Loucy (cell line): ENCODE results near the gene ARFGEF3.

ENCODE experiments used
- H2AFZ ChIP-seq: fragments of 200-600 bp; sonication (generic); 2 replicates; pipeline ENCODE4 v1.6.0; 2016; ENCODE audit warnings: antibody characterized with exemption, mild to moderate bottlenecking, low read length, moderate library complexity
- H3F3A ChIP-seq: fragments of 200-600 bp; 2 replicates; pipeline ENCODE4 v1.6.0; 2016; ENCODE audit warnings: antibody characterized with exemption, low read depth, mild to moderate bottlenecking
- H3K27me3 ChIP-seq: fragments of 200-600 bp; sonication (generic); 2 replicates; pipeline ENCODE4 v1.6.1; 2014; ENCODE audit warnings: low read length, mild to moderate bottlenecking; ENCODE audit not compliant: insufficient read depth, poor library complexity, severe bottlenecking
- H3K36me3 ChIP-seq: fragments of 200-600 bp; sonication (generic); 2 replicates; pipeline ENCODE4 v1.6.1; 2016; ENCODE audit warnings: low read length; ENCODE audit not compliant: insufficient read depth
- H3K4me1 ChIP-seq: fragments of 200-600 bp; sonication (generic); 2 replicates; pipeline ENCODE4 v1.5.1; 2014; ENCODE audit warnings: low read length, mild to moderate bottlenecking; ENCODE audit not compliant: insufficient read depth, poor library complexity, severe bottlenecking
- H3K4me2 ChIP-seq: fragments of 200-600 bp; sonication (generic); 2 replicates; pipeline ENCODE4 v1.6.0; 2014; ENCODE audit warnings: antibody characterized with exemption, low read length, low read depth, mild to moderate bottlenecking; ENCODE audit not compliant: poor library complexity, severe bottlenecking
- H3K4me3 ChIP-seq: fragments of 200-600 bp; sonication (generic); 2 replicates; pipeline ENCODE4 v1.5.1; 2014; ENCODE audit warnings: low read length, mild to moderate bottlenecking, mixed read lengths; ENCODE audit not compliant: poor library complexity, severe bottlenecking
- H3K79me2 ChIP-seq: fragments of 200-600 bp; sonication (generic); 2 replicates; pipeline ENCODE4 v1.6.1; 2014; ENCODE audit warnings: low read length; ENCODE audit not compliant: insufficient read depth
- H3K9ac ChIP-seq: fragments of 200-600 bp; sonication (generic); 2 replicates; pipeline ENCODE4 v1.6.0; 2014; ENCODE audit warnings: mild to moderate bottlenecking, low read depth, low read length, moderate library complexity; ENCODE audit not compliant: poor library complexity, severe bottlenecking
- H3K9me2 ChIP-seq: fragments of 200-600 bp; sonication (generic); replicated peaks from 2 replicates; pipeline ENCODE4 v1.6.1; 2016; ENCODE audit warnings: low read depth, low read length, mixed read lengths
- H3K9me3 ChIP-seq: fragments of 200-600 bp; sonication (generic); 2 replicates; pipeline ENCODE4 v1.6.1; 2014; ENCODE audit warnings: mild to moderate bottlenecking, antibody characterized with exemption, low read length, low read depth; ENCODE audit not compliant: insufficient read depth
- H4K20me1 ChIP-seq: fragments of 200-600 bp; sonication (generic); 2 replicates; pipeline ENCODE4 v1.6.0; 2014; ENCODE audit warnings: antibody characterized with exemption, low read length, mild to moderate bottlenecking; ENCODE audit not compliant: insufficient read depth, poor library complexity, severe bottlenecking
- CTCF ChIP-seq: fragments of 200-600 bp; sonication (generic); conservative IDR thresholded peaks from 2 replicates; pipeline ENCODE4 v1.5.1; 2014; ENCODE audit warnings: mild to moderate bottlenecking, antibody characterized with exemption, low read length
- EZH2phosphoT487 ChIP-seq: fragments of 200-600 bp; IDR thresholded peaks from 2 replicates; pipeline ENCODE4 v1.6.1; 2018; ENCODE audit warnings: antibody characterized with exemption, mild to moderate bottlenecking, moderate library complexity, borderline replicate concordance

The ARFGEF3 gene

GRCh38 chr6:138204303-138204702 lies 42.6 kb downstream of the ARFGEF3 start:
- Histone ChIP-seq H3K36me3 (no peaks in the 10 kb centered on the region), H3K4me2 (no peak overlapping the region)

GRCh38 chr6:138204792-138205384 lies 43.1 kb downstream of the ARFGEF3 start:
- H3F3A ChIP-seq = no peaks in the 10 kb centered on the region
- no peaks in the 10 kb centered on the region for H3K79me2 ChIP-seq
- no peak overlapping the region for H2AFZ ChIP-seq
- H3K9ac ChIP-seq = no peak overlapping the region
- no peaks in the 10 kb centered on the region for H3K4me1 ChIP-seq
- H3K9me3 ChIP-seq = no peaks in the 10 kb centered on the region
- TF ChIP-seq EZH2phosphoT487 (no peak), CTCF (no peak)
- H3K36me3 ChIP-seq = no peaks in the 10 kb centered on the region
- no peak overlapping the region for H3K4me2 ChIP-seq
- H3K27me3 ChIP-seq = no peaks in the 10 kb centered on the region
- H3K9me2 ChIP-seq = no peaks in the 10 kb centered on the region
- no peaks in the 10 kb centered on the region for H4K20me1 ChIP-seq
- H3K4me3 ChIP-seq = no peak overlapping the region

More at GRCh38 chr6:138204303-138204702, 42.6 kb downstream of the ARFGEF3 start:
- Histone ChIP-seq H3K79me2 (no peaks in the 10 kb centered on the region), H3F3A (no peaks in the 10 kb centered on the region), H3K9me3 (no peaks in the 10 kb centered on the region), H3K4me3 (no peak overlapping the region), H2AFZ (no peak overlapping the region), H3K9me2 (no peaks in the 10 kb centered on the region), H4K20me1 (no peaks in the 10 kb centered on the region), H3K27me3 (no peaks in the 10 kb centered on the region), H3K4me1 (no peaks in the 10 kb centered on the region), H3K9ac (no peak overlapping the region)
- no peak for TF ChIP-seq EZH2phosphoT487
- no peak for TF ChIP-seq CTCF

- no peaks in the 10 kb centered on the region for H3K4me1 ChIP-seq
These were observed 43.8 kb downstream of the ARFGEF3 start for GRCh38 chr6:138205437-138206094.

More at GRCh38 chr6:138205437-138206094, 43.8 kb downstream of the ARFGEF3 start:
- Histone ChIP-seq H3K4me2 (no peak overlapping the region), H3K9ac (no peak overlapping the region), H3K36me3 (no peaks in the 10 kb centered on the region), H3F3A (no peaks in the 10 kb centered on the region), H3K9me3 (no peaks in the 10 kb centered on the region), H3K79me2 (no peaks in the 10 kb centered on the region), H3K4me3 (no peak overlapping the region), H4K20me1 (no peaks in the 10 kb centered on the region), H2AFZ (no peak overlapping the region), H3K27me3 (no peaks in the 10 kb centered on the region), H3K9me2 (no peaks in the 10 kb centered on the region)
- TF ChIP-seq EZH2phosphoT487 (no peak), CTCF (no peak)
